OCI-LY7 (cell line): ENCODE data around the gene NAA40.

Experiments
- EZH2phosphoT487 ChIP-seq: fragments of 200-600 bp; sonication (generic); IDR thresholded peaks from 2 replicates; pipeline ENCODE4 v1.6.1; 2018; ENCODE audit warnings: low read depth, borderline replicate concordance, mild to moderate bottlenecking, mixed run types, antibody characterized with exemption, low read length, moderate library complexity, mixed read lengths
- TF ChIP-seq, protein P1 (sequence below): fragments of 200-600 bp; sonication (generic); conservative IDR thresholded peaks from 2 replicates; pipeline ENCODE4 v1.5.1; 2014; ENCODE audit warnings: mild to moderate bottlenecking, antibody characterized with exemption, low read length, moderate library complexity, mixed read lengths

DNA sequence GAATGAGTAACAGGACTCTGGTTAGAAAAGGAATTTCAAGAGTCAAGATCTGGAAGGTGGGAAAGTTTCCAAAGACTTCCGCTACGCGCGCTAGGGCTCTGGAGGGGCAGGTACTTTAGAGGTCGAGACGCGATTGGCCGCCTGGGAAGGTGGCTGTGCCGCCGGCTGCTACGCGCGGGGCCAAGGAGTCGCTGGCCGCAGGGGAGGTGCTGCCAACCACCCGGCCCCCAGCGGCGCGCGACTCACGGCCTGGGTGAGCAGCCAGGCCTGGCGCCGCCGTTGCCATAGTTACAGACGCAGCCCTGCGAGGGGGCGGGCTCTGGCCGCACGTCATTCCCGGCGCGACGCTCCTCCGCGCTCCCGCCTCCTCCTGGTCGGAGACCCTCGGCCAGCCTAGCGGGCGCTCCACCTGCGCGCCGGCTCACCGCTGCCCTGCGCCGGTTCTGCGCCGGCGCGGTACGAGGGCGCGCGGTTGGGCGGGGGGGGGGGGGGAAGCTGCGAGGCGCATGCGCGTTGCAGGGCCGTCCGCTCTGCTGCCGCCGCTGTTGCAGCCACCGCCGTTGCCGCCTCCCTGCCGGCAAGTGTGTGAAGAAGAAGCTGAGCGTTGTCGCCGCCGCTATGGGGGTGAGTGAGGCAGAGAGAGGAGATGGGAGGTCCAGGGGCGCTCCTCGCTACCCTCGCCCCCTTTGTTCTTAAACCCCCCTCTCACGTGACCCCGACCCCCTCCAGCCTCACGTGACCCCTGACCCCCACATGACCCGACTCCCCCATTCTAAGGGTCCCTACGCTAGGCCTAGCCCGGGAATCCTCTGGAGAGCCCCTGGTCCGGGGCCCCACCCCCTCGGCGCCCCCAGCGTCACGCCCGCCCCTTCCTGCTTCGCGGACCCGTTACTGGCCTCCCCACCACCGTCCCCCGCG, at the start of gene NAA40:
- TF ChIP-seq, protein P1, sequence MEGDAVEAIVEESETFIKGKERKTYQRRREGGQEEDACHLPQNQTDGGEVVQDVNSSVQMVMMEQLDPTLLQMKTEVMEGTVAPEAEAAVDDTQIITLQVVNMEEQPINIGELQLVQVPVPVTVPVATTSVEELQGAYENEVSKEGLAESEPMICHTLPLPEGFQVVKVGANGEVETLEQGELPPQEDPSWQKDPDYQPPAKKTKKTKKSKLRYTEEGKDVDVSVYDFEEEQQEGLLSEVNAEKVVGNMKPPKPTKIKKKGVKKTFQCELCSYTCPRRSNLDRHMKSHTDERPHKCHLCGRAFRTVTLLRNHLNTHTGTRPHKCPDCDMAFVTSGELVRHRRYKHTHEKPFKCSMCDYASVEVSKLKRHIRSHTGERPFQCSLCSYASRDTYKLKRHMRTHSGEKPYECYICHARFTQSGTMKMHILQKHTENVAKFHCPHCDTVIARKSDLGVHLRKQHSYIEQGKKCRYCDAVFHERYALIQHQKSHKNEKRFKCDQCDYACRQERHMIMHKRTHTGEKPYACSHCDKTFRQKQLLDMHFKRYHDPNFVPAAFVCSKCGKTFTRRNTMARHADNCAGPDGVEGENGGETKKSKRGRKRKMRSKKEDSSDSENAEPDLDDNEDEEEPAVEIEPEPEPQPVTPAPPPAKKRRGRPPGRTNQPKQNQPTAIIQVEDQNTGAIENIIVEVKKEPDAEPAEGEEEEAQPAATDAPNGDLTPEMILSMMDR: no peak
- no peak for TF ChIP-seq EZH2phosphoT487
